Astrocyte of the cerebellum (primary cell): ENCODE measurements around the gene MYO1B.

Source experiments
- DNase-seq: peaks from one replicate; pipeline ENCODE4 v3.0.0-alpha.2; 2011; ENCODE audit warnings: low read depth
- H3K4me3 ChIP-seq: 2 replicates; pipeline ENCODE4 v1.5.1; 2011; ENCODE audit warnings: mild to moderate bottlenecking, low read depth, low read length, moderate library complexity
- CTCF ChIP-seq: IDR thresholded peaks from 2 replicates; pipeline ENCODE4 v1.5.1; 2012; ENCODE audit warnings: low read length, low read depth, moderate library complexity, mild to moderate bottlenecking; ENCODE audit errors: missing control alignments
- in situ Hi-C: cut with HindIII; loops from 2 replicates; pipeline ENCODE4 v1.10.0; 2017; ENCODE audit warnings: low sequenced_read_pairs

MYO1B gene

GRCh38 chr2:191318729-191319078 is 73.5 kb downstream of the MYO1B start:
- H3K4me3 ChIP-seq, result no peak overlapping the region
- peak; percentile 27 for DNase-seq
- TF ChIP-seq CTCF, result no peak
- in situ Hi-C loops, result no loop called here

- H3K4me3 ChIP-seq, result no peak overlapping the region
- in situ Hi-C loops, result no loop called here
- TF ChIP-seq CTCF, result no peak
- no peak for DNase-seq
Observed at GRCh38 chr2:191319186-191319585, 74.0 kb downstream of the MYO1B start.

GRCh38 chr2:191320881-191321280 is 75.7 kb downstream of the MYO1B start:
- TF ChIP-seq CTCF, result no peak
- no peak overlapping the region for H3K4me3 ChIP-seq
- no peak for DNase-seq
- in situ Hi-C loops, result loop anchor here (5.0 kb wide), 1 partner anchor 69 kb away; no protein-coding TSS in a partner anchor

- in situ Hi-C loops, result loop anchor here (5.0 kb wide), 1 partner anchor 70 kb away; no protein-coding TSS in a partner anchor
- H3K4me3 ChIP-seq, result no peak overlapping the region
- no peak for TF ChIP-seq CTCF
- peak; percentile 83 for DNase-seq
Observed at GRCh38 chr2:191321861-191322662, 76.9 kb downstream of the MYO1B start.

GRCh38 chr2:191322828-191323506 is 77.8 kb downstream of the MYO1B start:
- no peak overlapping the region for H3K4me3 ChIP-seq
- no peak for TF ChIP-seq CTCF
- no peak for DNase-seq
- in situ Hi-C loops, result loop anchor here (5.0 kb wide), 1 partner anchor 71 kb away; no protein-coding TSS in a partner anchor

GRCh38 chr2:191325651-191326365 is 80.6 kb downstream of the MYO1B start:
- H3K4me3 ChIP-seq, result no peak overlapping the region
- no peak for TF ChIP-seq CTCF
- in situ Hi-C loops, result no loop called here
- no peak for DNase-seq
